HEK293 (cell line): Measurements from ENCODE around the gene ZSCAN29.

Source experiments
- CTCF ChIA-PET: fragments of 350-600 bp; formaldehyde crosslinking; extraction: SDS; loops from one replicate; lab custom pipeline; 2021; ENCODE audit warnings: antibody characterized with exemption; lab: Yijun Ruan, JAX
- POLR2A ChIA-PET: fragments of 300-600 bp; formaldehyde crosslinking; extraction: SDS; loops from one replicate; lab custom pipeline; 2020; ENCODE audit warnings: antibody characterized with exemption, inconsistent platforms; lab: Yijun Ruan, JAX
- H3K27ac ChIP-seq: fragments of 200-500 bp; sonication (Bioruptor generic); 2 replicates; pipeline ENCODE4 v1.5.1; 2014; ENCODE audit warnings: low read depth, low read length, control low read depth, inconsistent platforms; ENCODE audit errors: extremely low read depth
- H3K36me3 ChIP-seq, 2 experiments: fragments of 200-500 bp in 1 of 2; sonication (Bioruptor generic) in 1 of 2; 1 replicate in 1 of 2; 2 replicates in 1 of 2; pipeline ENCODE4 v1.5.1; 2014 to 2017; ENCODE audit warnings: inconsistent platforms in 2 of 2, low read length in 2 of 2; ENCODE audit not compliant: control insufficient read depth in 2 of 2, insufficient read depth in 1 of 2
- H3K4me1 ChIP-seq: fragments of 200-500 bp; sonication (Bioruptor generic); 2 replicates; pipeline ENCODE4 v1.5.1; 2014; ENCODE audit warnings: mild to moderate bottlenecking, low read length, inconsistent platforms; ENCODE audit not compliant: control insufficient read depth, insufficient read depth
- H3K4me3 ChIP-seq: 2 replicates; pipeline ENCODE4 v1.5.1; 2011; ENCODE audit warnings: low read depth, mild to moderate bottlenecking, control low read depth, low read length, moderate library complexity
- H3K9me3 ChIP-seq: fragments of 200-500 bp; sonication (Bioruptor generic); 2 replicates; pipeline ENCODE4 v1.5.1; 2014; ENCODE audit warnings: low read depth, low read length, inconsistent platforms; ENCODE audit not compliant: control insufficient read depth, insufficient read depth
- KLF16 ChIP-seq: fragments of 450-650 bp; formaldehyde crosslinking; IDR thresholded peaks from 2 replicates; pipeline ENCODE4 v1.5.1; 2017; ENCODE audit warnings: missing biosample characterization, missing genetic modification characterization
- PATZ1 ChIP-seq: fragments of 450-650 bp; formaldehyde crosslinking; IDR thresholded peaks from 2 replicates; pipeline ENCODE4 v1.5.1; 2016; ENCODE audit warnings: missing biosample characterization, missing genetic modification characterization
- SCRT1 ChIP-seq: fragments of 450-650 bp; formaldehyde crosslinking; IDR thresholded peaks from 2 replicates; pipeline ENCODE4 v1.5.1; 2016; ENCODE audit warnings: missing biosample characterization, missing genetic modification characterization, borderline replicate concordance
- YY2 ChIP-seq: fragments of 450-650 bp; formaldehyde crosslinking; IDR thresholded peaks from 2 replicates; pipeline ENCODE4 v1.5.1; 2016; ENCODE audit warnings: missing biosample characterization, missing genetic modification characterization
- ZBTB10 ChIP-seq: fragments of 450-650 bp; formaldehyde crosslinking; IDR thresholded peaks from 2 replicates; pipeline ENCODE4 v1.5.1; 2016; ENCODE audit warnings: missing biosample characterization, missing genetic modification characterization
- ZBTB11 ChIP-seq: fragments of 450-650 bp; formaldehyde crosslinking; conservative IDR thresholded peaks from 2 replicates; pipeline ENCODE4 v1.5.1; 2016; ENCODE audit warnings: low read depth, missing biosample characterization, missing genetic modification characterization
- ZBTB48 ChIP-seq: fragments of 450-650 bp; formaldehyde crosslinking; IDR thresholded peaks from 2 replicates; pipeline ENCODE4 v1.5.1; 2016; ENCODE audit warnings: missing biosample characterization, missing genetic modification characterization
- ZFP69B ChIP-seq: fragments of 450-650 bp; formaldehyde crosslinking; IDR thresholded peaks from 2 replicates; pipeline ENCODE4 v1.5.1; 2016; ENCODE audit warnings: missing biosample characterization, missing genetic modification characterization
- ZNF2 ChIP-seq: fragments of 450-650 bp; formaldehyde crosslinking; IDR thresholded peaks from 2 replicates; pipeline ENCODE4 v1.5.1; 2016; ENCODE audit warnings: missing biosample characterization, missing genetic modification characterization
- ZNF391 ChIP-seq: fragments of 450-650 bp; formaldehyde crosslinking; IDR thresholded peaks from 2 replicates; pipeline ENCODE4 v1.5.1; 2016; ENCODE audit warnings: low read depth, missing biosample characterization, missing genetic modification characterization, borderline replicate concordance
- ZNF416 ChIP-seq: fragments of 450-650 bp; formaldehyde crosslinking; IDR thresholded peaks from 2 replicates; pipeline ENCODE4 v1.5.1; 2016; ENCODE audit warnings: missing biosample characterization, missing genetic modification characterization
- ZNF426 ChIP-seq: fragments of 450-650 bp; formaldehyde crosslinking; IDR thresholded peaks from 2 replicates; pipeline ENCODE4 v1.5.1; 2017; ENCODE audit warnings: missing biosample characterization, missing genetic modification characterization, mild to moderate bottlenecking, inconsistent platforms, moderate library complexity
- ZNF513 ChIP-seq: fragments of 450-650 bp; IDR thresholded peaks from 2 replicates; pipeline ENCODE4 v1.5.1; 2018; ENCODE audit warnings: missing biosample characterization, missing genetic modification characterization
- ZNF624 ChIP-seq: fragments of 450-650 bp; formaldehyde crosslinking; IDR thresholded peaks from 2 replicates; pipeline ENCODE4 v1.5.1; 2017; ENCODE audit warnings: missing biosample characterization, missing genetic modification characterization
- ZNF658 ChIP-seq: fragments of 450-650 bp; formaldehyde crosslinking; IDR thresholded peaks from 2 replicates; pipeline ENCODE4; 2016; ENCODE audit warnings: missing biosample characterization, missing genetic modification characterization
- ZXDB ChIP-seq: fragments of 450-650 bp; formaldehyde crosslinking; IDR thresholded peaks from 2 replicates; pipeline ENCODE4 v1.5.1; 2016; ENCODE audit warnings: missing biosample characterization, missing genetic modification characterization

ZSCAN29 gene

GRCh38 chr15:43370975-43371974 lies at the start of gene ZSCAN29, which contains the start of gene TUBGCP4 (continued):
- TF ChIP-seq ZNF2 (tag by site-specific recombination) (no peak; the same call in 1 of the 2 replicates), ZNF391 (tag by site-specific recombination) (peak; percentile 44; the same call in 1 of the 2 replicates)

GRCh38 chr15:43420435-43420834 lies 49.6 kb upstream of the ZSCAN29 start:
- POLR2A ChIA-PET, result no interaction called here
- Histone ChIP-seq H3K4me1 (no peaks in the 10 kb centered on the region), H3K36me3 (peaks cover 0 to 63% of the 10 kb centered on the region in 2 experiments; a peak in 2 of 3 replicates), H3K27ac (no peak overlapping the region)
- TF ChIP-seq ZFP69B (tag by site-specific recombination) (no peak), YY2 (tag by site-specific recombination) (no peak), ZNF416 (no peak), ZNF426 (no peak), ZBTB11 (tag by site-specific recombination) (no peak), ZXDB (tag by site-specific recombination) (no peak), PATZ1 (tag by site-specific recombination) (no peak), ZBTB10 (no peak), ZNF658 (no peak), ZNF513 (tag by site-specific recombination) (no peak), ZNF624 (tag by site-specific recombination) (no peak), SCRT1 (tag by site-specific recombination) (no peak), KLF16 (no peak), ZBTB48 (tag by site-specific recombination) (no peak)
- TF ChIP-seq, all 188 proteins: peak for 0
- CTCF ChIA-PET, result interaction anchor here (0.7 to 0.8 kb wide), 2 partner anchors 20 to 68 kb away, joined by 3 read pairs; no protein-coding TSS in a partner anchor
- no peaks in the 10 kb centered on the region for H3K9me3 ChIP-seq
- H3K4me3 ChIP-seq, result no peak overlapping the region
